ENCODE data around the gene EMP3.
"Not testable (repeated sequence)": the region's sequence is repeated elsewhere in the genome, so short reads cannot be mapped to it uniquely, and the experiment has no call there.

The EMP3 gene

GRCh38 chr19:48317708-48317960 lies 7.7 kb upstream of the EMP3 start:
- 89% methylated on average over 9 of the region's 9 CpGs for WGBS
- not testable (repeated sequence) for H3K4me3 ChIP-seq (ENCODE audit: low read length); H3K36me3 ChIP-seq (ENCODE audit: insufficient read depth, low read length); H3K27ac ChIP-seq (ENCODE audit: low read depth, low read length); H3K27me3 ChIP-seq (ENCODE audit: insufficient read depth, low read length); H3K9me3 ChIP-seq (ENCODE audit: insufficient read depth, low read depth, low read length); H3K9ac ChIP-seq (ENCODE audit: low read depth, low read length)
- H3K4me1 ChIP-seq (ENCODE audit: insufficient read depth, low read length), result 0 out of 2 replicates have a peak, but pooled peaks cover 11% of the 10 kb centered on the region

GRCh38 chr19:48318286-48318987 lies 6.9 kb upstream of the EMP3 start:
- H3K36me3 ChIP-seq (ENCODE audit: insufficient read depth, low read length), result no peaks in the 10 kb centered on the region
- no peaks in the 10 kb centered on the region for H3K27me3 ChIP-seq (ENCODE audit: insufficient read depth, low read length)
- 0 out of 2 replicates have a peak, but pooled peaks cover 11% of the 10 kb centered on the region for H3K4me1 ChIP-seq (ENCODE audit: insufficient read depth, low read length)
- H3K9me3 ChIP-seq (ENCODE audit: insufficient read depth, low read depth, low read length), result no peaks in the 10 kb centered on the region
- no peak overlapping the region for H3K27ac ChIP-seq (ENCODE audit: low read depth, low read length)
- 88% methylated on average over 21 of the region's 21 CpGs for WGBS
- H3K9ac ChIP-seq (ENCODE audit: low read depth, low read length), result no peak overlapping the region
- H3K4me3 ChIP-seq (ENCODE audit: low read length), result no peak overlapping the region

GRCh38 chr19:48319647-48320541 lies 5.5 kb upstream of the EMP3 start:
- Histone ChIP-seq H3K4me3 (ENCODE audit: low read length) (peak overlapping the region; percentile 66; the same call in 1 of the 2 replicates), H3K27ac (ENCODE audit: low read depth, low read length) (peak overlapping the region; percentile 41; the same call in 1 of the 2 replicates), H3K9me3 (ENCODE audit: insufficient read depth, low read depth, low read length) (no peaks in the 10 kb centered on the region), H3K36me3 (ENCODE audit: insufficient read depth, low read length) (no peaks in the 10 kb centered on the region), H3K9ac (ENCODE audit: low read depth, low read length) (peak overlapping the region; percentile 36; the same call in 1 of the 2 replicates), H3K4me1 (ENCODE audit: insufficient read depth, low read length) (0 out of 2 replicates have a peak, but pooled peaks cover 11% of the 10 kb centered on the region), H3K27me3 (ENCODE audit: insufficient read depth, low read length) (no peaks in the 10 kb centered on the region)
- WGBS, result 61% methylated on average over 15 of the region's 16 CpGs

- Histone ChIP-seq H3K4me1 (ENCODE audit: insufficient read depth, low read length) (0 out of 2 replicates have a peak, but pooled peaks cover 11% of the 10 kb centered on the region), H3K36me3 (ENCODE audit: insufficient read depth, low read length) (no peaks in the 10 kb centered on the region), H3K9me3 (ENCODE audit: insufficient read depth, low read depth, low read length) (no peaks in the 10 kb centered on the region), H3K4me3 (ENCODE audit: low read length) (peak overlapping the region; percentile 66), H3K27ac (ENCODE audit: low read depth, low read length) (peak overlapping the region; percentile 85; the same call in 1 of the 2 replicates), H3K9ac (ENCODE audit: low read depth, low read length) (peak overlapping the region; percentile 64), H3K27me3 (ENCODE audit: insufficient read depth, low read length) (no peaks in the 10 kb centered on the region)
- under 1% methylated on average over 22 of the region's 22 CpGs for WGBS
Observed at GRCh38 chr19:48321372-48321621, 4.1 kb upstream of the EMP3 start.

- Histone ChIP-seq H3K9me3 (ENCODE audit: insufficient read depth, low read depth, low read length) (no peaks in the 10 kb centered on the region), H3K4me1 (ENCODE audit: insufficient read depth, low read length) (0 out of 2 replicates have a peak, but pooled peaks cover 11% of the 10 kb centered on the region), H3K4me3 (ENCODE audit: low read length) (peak overlapping the region; percentile 66), H3K27me3 (ENCODE audit: insufficient read depth, low read length) (no peaks in the 10 kb centered on the region), H3K36me3 (ENCODE audit: insufficient read depth, low read length) (no peaks in the 10 kb centered on the region), H3K27ac (ENCODE audit: low read depth, low read length) (peak overlapping the region; percentile 85; the same call in 1 of the 2 replicates), H3K9ac (ENCODE audit: low read depth, low read length) (peak overlapping the region; percentile 69)
- WGBS, result 5% methylated on average over 63 of the region's 63 CpGs
Observed at GRCh38 chr19:48321622-48322591, 3.4 kb upstream of the EMP3 start.

GRCh38 chr19:48329167-48329891 lies 4.0 kb downstream of the EMP3 start:
- H3K4me3 ChIP-seq (ENCODE audit: low read length), result peak overlapping the region; percentile 58; the same call in 1 of the 2 replicates
- H3K36me3 ChIP-seq (ENCODE audit: insufficient read depth, low read length), result no peaks in the 10 kb centered on the region
- WGBS, result 86% methylated on average over 14 of the region's 15 CpGs
- peaks cover 14% of the 10 kb centered on the region for H3K4me1 ChIP-seq (ENCODE audit: insufficient read depth, low read length)
- no peak overlapping the region for H3K9ac ChIP-seq (ENCODE audit: low read depth, low read length)
- no peak overlapping the region for H3K27ac ChIP-seq (ENCODE audit: low read depth, low read length)
- no peaks in the 10 kb centered on the region for H3K9me3 ChIP-seq (ENCODE audit: insufficient read depth, low read depth, low read length)
- H3K27me3 ChIP-seq (ENCODE audit: insufficient read depth, low read length), result no peaks in the 10 kb centered on the region

- Histone ChIP-seq H3K27ac (ENCODE audit: low read depth, low read length) (no peak overlapping the region), H3K4me3 (ENCODE audit: low read length) (peak overlapping the region; percentile 58), H3K4me1 (ENCODE audit: insufficient read depth, low read length) (peaks cover 14% of the 10 kb centered on the region), H3K9me3 (ENCODE audit: insufficient read depth, low read depth, low read length) (no peaks in the 10 kb centered on the region), H3K27me3 (ENCODE audit: insufficient read depth, low read length) (0 out of 2 replicates have a peak, but pooled peaks cover 2% of the 10 kb centered on the region), H3K9ac (ENCODE audit: low read depth, low read length) (no peak overlapping the region), H3K36me3 (ENCODE audit: insufficient read depth, low read length) (no peaks in the 10 kb centered on the region)
- 68% methylated on average over 41 of the region's 41 CpGs for WGBS
Observed at GRCh38 chr19:48330012-48330681, 4.8 kb downstream of the EMP3 start.

GRCh38 chr19:48332351-48332661 lies 7.0 kb downstream of the EMP3 start:
- Histone ChIP-seq H3K36me3 (ENCODE audit: insufficient read depth, low read length) (no peaks in the 10 kb centered on the region), H3K9ac (ENCODE audit: low read depth, low read length) (no peak overlapping the region), H3K27me3 (ENCODE audit: insufficient read depth, low read length) (0 out of 2 replicates have a peak, but pooled peaks cover 3% of the 10 kb centered on the region), H3K4me3 (ENCODE audit: low read length) (peak overlapping the region; percentile 52), H3K9me3 (ENCODE audit: insufficient read depth, low read depth, low read length) (no peaks in the 10 kb centered on the region), H3K4me1 (ENCODE audit: insufficient read depth, low read length) (peaks cover 14% of the 10 kb centered on the region), H3K27ac (ENCODE audit: low read depth, low read length) (no peak overlapping the region; the same call in 1 of the 2 replicates)
- 75% methylated on average over 6 of the region's 6 CpGs for WGBS

- 0 out of 2 replicates have a peak, but pooled peaks cover 3% of the 10 kb centered on the region for H3K27me3 ChIP-seq (ENCODE audit: insufficient read depth, low read length)
- H3K4me1 ChIP-seq (ENCODE audit: insufficient read depth, low read length), result peaks cover 14% of the 10 kb centered on the region
- no peak overlapping the region; the same call in 1 of the 2 replicates for H3K27ac ChIP-seq (ENCODE audit: low read depth, low read length)
- H3K9ac ChIP-seq (ENCODE audit: low read depth, low read length), result no peak overlapping the region
- no peaks in the 10 kb centered on the region for H3K9me3 ChIP-seq (ENCODE audit: insufficient read depth, low read depth, low read length)
- no peaks in the 10 kb centered on the region for H3K36me3 ChIP-seq (ENCODE audit: insufficient read depth, low read length)
- WGBS, result 8% methylated on average over 25 of the region's 25 CpGs
- peak overlapping the region; percentile 52 for H3K4me3 ChIP-seq (ENCODE audit: low read length)
Observed at GRCh38 chr19:48332662-48333466, 7.5 kb downstream of the EMP3 start.
